NCI-H1417 treated with DMSO at 0.1 percent for 48 hours (cell line): ENCODE results near the gene RABGAP1L.
A peak's percentile ranks its signal among the peaks of the same experiment; 100 is the strongest.
"Not testable (repeated sequence)": the region's sequence is repeated elsewhere in the genome, so short reads cannot be mapped to it uniquely, and the experiment has no call there.

Source experiments
- DNase-seq: peaks from one replicate; lab custom pipeline; 2025; lab: John Stamatoyannopoulos, UW

RABGAP1L gene

GRCh38 chr1:174815036-174815435, 655.7 kb downstream of the RABGAP1L start:
- DNase-seq = no peak

- no peak for DNase-seq
Measured at GRCh38 chr1:174815474-174815908, 656.2 kb downstream of the RABGAP1L start.

GRCh38 chr1:174816621-174817020, 657.3 kb downstream of the RABGAP1L start:
- DNase-seq = not testable (repeated sequence)

GRCh38 chr1:174818014-174818616, 658.8 kb downstream of the RABGAP1L start:
- no peak for DNase-seq

- DNase-seq = no peak
Measured at GRCh38 chr1:174818951-174819350, 659.6 kb downstream of the RABGAP1L start.

GRCh38 chr1:174819596-174819995, 660.3 kb downstream of the RABGAP1L start:
- no peak for DNase-seq

GRCh38 chr1:174825127-174825526, 665.8 kb downstream of the RABGAP1L start:
- DNase-seq = no peak

- DNase-seq = no peak
Measured at GRCh38 chr1:174825806-174826205, 666.5 kb downstream of the RABGAP1L start.

GRCh38 chr1:174828264-174828663, 668.9 kb downstream of the RABGAP1L start:
- no peak for DNase-seq

GRCh38 chr1:174829990-174830389, 670.7 kb downstream of the RABGAP1L start:
- DNase-seq = no peak

- no peak for DNase-seq
Measured at GRCh38 chr1:174836543-174836942, 677.2 kb downstream of the RABGAP1L start.

GRCh38 chr1:174837386-174837785, 678.1 kb downstream of the RABGAP1L start:
- no peak for DNase-seq

GRCh38 chr1:174839211-174839610, 679.9 kb downstream of the RABGAP1L start:
- DNase-seq = no peak

GRCh38 chr1:174841747-174842146, 682.4 kb downstream of the RABGAP1L start:
- DNase-seq = no peak

- DNase-seq = not testable (repeated sequence)
Measured at GRCh38 chr1:174848593-174849560, 689.6 kb downstream of the RABGAP1L start.

- no peak for DNase-seq
Measured at GRCh38 chr1:174850726-174851125, 691.4 kb downstream of the RABGAP1L start.

- no peak for DNase-seq
Measured at GRCh38 chr1:174858301-174858700, 699.0 kb downstream of the RABGAP1L start.

- no peak for DNase-seq
Measured at GRCh38 chr1:174870319-174870718, 711.0 kb downstream of the RABGAP1L start.

GRCh38 chr1:174871886-174872285, 712.6 kb downstream of the RABGAP1L start:
- DNase-seq = no peak

GRCh38 chr1:174872615-174873058, 713.3 kb downstream of the RABGAP1L start:
- no peak for DNase-seq

- no peak for DNase-seq
Measured at GRCh38 chr1:174874331-174875053, 715.2 kb downstream of the RABGAP1L start.

- DNase-seq = peak; percentile 71
Measured at GRCh38 chr1:174875306-174875705, 716.0 kb downstream of the RABGAP1L start.
